GM21390 (cell line): ENCODE measurements around the gene NID1.
A peak's percentile ranks its signal among the peaks of the same experiment; 100 is the strongest.

ENCODE experiments used
- ATAC-seq: cut with Tn5 transposase; IDR thresholded peaks from one replicate; pipeline ENCODE4 v1.9.1; 2021; ENCODE audit not compliant: unreplicated experiment

The NID1 gene, protein sequence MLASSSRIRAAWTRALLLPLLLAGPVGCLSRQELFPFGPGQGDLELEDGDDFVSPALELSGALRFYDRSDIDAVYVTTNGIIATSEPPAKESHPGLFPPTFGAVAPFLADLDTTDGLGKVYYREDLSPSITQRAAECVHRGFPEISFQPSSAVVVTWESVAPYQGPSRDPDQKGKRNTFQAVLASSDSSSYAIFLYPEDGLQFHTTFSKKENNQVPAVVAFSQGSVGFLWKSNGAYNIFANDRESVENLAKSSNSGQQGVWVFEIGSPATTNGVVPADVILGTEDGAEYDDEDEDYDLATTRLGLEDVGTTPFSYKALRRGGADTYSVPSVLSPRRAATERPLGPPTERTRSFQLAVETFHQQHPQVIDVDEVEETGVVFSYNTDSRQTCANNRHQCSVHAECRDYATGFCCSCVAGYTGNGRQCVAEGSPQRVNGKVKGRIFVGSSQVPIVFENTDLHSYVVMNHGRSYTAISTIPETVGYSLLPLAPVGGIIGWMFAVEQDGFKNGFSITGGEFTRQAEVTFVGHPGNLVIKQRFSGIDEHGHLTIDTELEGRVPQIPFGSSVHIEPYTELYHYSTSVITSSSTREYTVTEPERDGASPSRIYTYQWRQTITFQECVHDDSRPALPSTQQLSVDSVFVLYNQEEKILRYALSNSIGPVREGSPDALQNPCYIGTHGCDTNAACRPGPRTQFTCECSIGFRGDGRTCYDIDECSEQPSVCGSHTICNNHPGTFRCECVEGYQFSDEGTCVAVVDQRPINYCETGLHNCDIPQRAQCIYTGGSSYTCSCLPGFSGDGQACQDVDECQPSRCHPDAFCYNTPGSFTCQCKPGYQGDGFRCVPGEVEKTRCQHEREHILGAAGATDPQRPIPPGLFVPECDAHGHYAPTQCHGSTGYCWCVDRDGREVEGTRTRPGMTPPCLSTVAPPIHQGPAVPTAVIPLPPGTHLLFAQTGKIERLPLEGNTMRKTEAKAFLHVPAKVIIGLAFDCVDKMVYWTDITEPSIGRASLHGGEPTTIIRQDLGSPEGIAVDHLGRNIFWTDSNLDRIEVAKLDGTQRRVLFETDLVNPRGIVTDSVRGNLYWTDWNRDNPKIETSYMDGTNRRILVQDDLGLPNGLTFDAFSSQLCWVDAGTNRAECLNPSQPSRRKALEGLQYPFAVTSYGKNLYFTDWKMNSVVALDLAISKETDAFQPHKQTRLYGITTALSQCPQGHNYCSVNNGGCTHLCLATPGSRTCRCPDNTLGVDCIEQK

GRCh38 chr1:236064674-236065508 is at the start of gene NID1:
Gene NID1 (minus strand): TSS chr1:236065090. CDS start chr1:236065079, 11 bp downstream.
- peak; percentile 26 for ATAC-seq

GRCh38 chr1:236114076-236114747 is 49.3 kb upstream of the NID1 start:
- no peak for ATAC-seq

DNA sequence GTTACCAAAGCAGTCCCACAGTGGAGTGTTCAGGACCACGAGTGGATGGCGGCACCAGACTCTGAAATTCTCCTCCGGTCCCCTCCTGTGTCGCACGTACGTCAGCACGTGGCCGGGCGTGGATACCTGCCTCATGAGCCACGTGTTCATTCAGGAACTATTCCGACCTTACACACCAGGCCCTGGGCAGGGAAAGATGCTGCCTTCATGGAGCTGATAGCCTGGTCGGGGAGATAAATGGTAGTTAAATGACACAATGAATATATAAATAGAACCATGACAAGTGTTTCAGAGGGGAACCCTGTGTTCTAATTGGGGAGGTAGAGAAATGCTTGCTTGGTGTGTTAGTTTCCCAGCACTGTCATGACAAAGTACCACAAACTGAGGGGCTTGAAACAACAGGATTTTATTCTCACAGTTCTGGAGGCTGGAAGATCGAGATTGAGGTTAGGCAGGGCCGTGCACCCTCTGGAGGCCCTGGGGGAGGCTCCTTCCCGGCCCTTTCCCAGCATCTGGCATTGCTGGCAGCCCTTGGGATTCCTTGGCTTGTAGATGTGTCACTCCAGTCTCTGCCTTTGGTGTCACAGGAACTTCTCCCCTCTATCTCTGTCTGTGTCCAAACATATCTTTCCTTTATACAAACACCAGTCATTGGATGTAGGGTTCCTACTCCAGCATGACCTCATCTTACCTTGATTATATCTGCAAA is 48.6 kb upstream of the NID1 start:
- no peak for ATAC-seq

GRCh38 chr1:236112332-236112627 is 47.4 kb upstream of the NID1 start:
- no peak for ATAC-seq

DNA sequence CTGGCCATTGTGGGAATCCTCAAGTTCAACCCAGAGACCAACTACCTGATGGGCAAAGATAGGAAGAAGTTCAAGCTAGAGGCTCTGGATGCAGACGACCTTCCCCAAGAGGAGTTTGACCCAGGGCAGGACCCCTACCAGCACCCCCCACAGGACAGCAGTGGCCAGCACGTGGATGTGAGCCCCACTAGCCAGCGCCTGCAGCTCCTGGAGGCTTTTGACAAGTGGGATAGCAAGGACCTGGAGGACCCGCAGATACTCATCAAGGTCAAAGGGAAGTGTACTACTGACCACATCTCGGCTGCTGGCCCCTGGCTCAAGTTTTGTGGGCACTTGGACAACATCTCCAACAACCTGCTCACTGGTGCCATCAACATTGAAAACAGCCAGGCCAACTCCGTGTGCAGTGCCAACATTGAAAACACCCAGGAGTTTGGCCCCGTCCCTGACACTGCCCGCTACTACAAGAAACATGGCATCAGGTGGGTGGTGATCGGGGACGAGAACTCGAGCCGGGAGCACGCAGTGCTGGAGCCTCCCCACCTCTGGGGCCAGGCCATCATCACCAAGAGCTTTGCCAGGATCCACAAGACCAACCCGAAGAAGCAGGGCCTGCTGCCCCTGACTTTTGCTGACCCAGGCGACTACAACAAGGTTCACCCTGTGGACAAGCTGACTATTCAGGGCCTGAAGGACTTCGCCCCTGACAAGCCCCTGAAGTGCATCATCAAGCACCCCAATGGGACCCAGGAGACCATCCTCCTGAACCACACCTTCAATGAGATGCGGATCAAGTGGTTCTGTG is 46.8 kb upstream of the NID1 start:
- ATAC-seq, result no peak

DNA sequence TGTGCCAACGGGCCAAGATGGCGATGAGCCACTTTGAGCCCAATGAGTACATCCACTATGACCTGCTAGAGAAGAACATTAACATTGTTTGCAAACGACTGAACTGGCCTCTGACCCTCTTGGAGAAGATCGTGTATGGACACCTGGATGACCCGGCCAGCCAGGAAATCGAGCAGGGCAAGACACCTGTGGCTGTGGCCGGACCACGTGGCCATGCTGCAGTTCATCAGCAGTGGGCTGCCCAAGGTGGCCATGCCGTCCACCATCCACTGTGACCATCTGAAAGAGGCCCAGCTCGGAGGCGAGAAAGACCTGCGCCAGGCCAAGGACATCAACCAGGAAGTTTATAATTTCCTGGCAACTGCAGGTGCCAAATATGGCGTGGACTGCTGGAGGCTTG is 45.2 kb upstream of the NID1 start:
- no peak for ATAC-seq

DNA sequence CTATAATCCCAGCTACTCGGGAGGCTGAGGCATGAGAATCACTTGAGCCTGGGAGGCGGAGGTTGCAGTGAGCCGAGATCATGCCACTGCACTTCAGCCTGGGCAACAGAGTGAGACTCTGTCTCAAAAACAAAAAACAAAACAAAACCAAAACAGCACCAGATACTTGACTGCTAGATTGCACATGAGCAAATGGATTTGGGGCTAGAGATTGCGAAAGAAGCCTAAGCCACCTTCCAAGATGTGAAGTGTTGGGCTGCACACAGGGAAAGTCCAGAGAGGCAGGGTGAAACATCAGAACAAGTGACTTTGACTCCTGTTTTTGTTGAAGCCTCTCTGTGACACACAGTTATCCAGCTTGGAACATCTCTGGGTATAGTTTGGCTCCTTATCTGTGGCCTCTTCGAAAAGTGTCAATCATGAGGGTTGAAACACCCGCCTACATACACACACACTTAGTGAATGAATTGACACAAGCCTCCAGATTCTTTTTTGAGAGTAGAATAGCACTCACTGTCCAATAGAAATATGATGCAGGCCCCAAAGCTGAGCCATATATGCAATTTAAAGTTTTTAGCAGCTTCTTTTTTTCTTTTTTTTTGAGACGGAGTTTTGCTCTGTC is 43.2 kb upstream of the NID1 start:
- no peak for ATAC-seq

DNA sequence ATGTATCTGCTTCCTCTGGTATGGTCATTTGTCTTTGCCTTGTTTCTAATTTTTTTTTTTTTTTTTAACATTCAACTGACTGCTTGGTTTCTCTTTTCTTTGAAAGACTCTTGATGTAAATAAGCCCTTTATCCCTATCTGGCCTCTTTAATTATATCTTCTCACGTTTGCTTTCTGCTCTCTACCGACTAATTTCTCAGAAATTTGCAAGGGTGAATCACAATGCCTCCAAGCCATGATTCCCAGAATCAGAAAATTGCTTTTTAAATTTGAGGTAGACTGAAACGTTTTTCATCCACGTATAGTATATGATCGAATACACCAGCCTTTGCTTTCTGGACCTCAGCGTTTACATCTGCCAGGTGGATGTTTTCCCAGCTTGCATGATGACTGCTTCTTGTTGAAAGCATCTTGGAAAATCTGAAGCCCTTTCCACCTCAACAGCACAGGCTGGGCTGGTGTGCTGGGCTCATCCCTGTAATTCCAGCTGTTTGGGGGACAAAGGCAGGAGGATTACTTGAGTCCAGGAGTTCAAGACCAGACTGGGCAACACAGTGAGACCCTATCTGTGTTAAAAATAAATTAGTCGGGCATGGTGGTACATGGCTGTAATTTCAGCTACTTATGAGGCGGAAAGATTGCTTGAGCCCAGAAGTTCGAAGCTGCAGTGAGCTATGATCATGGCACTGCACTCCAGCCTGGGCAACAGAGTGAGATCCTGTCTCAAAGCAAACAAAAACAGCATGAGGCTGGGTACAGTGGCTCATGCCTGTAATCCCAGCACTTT is 42.4 kb upstream of the NID1 start:
- no peak for ATAC-seq

DNA sequence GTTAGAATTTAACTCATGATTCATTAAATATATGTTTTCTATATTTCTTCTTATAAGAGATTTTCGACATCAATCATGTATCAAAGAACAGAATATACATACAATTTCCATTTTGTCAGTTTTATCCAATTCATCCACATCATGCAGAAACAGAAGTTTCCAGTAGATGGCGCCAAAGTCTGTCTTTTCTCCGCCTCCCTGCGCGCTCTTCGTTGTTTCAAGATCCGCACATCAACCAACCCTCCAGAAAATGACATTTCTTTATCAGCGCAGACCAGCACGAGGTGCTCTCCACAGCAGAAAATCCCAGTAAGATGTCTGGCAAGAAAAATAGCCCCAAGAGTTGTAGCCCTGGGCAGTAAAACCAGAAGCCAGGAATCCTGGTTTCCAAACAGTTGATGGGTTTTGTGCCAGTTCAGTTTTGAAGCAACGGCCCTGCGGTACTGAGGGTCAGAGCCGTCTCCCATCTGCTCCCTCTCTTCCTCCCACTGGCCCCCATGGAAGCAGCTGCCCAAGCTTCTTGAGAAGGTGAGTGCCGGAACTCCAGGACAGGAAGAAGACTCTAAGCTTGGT is 38.8 kb upstream of the NID1 start:
- no peak for ATAC-seq

DNA sequence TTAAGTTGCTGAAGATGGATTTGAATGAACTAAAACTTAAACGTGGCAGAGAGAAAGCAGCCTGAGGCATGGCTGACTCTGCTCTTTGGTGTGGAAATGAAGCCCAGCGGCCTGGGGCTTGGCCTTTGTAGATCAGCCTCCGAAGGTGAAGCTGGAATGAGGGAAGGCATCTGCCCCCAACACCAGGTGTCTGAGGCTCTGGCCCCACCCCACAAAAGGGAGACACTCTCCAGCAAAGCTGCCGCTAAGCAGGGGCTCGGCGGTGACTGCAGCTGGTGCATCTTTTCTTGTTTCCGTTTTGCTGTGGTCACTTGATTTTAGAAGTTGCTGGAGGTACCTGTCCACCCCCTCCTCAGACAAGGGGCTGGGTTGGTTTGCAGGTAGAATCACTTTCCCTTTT is 38.2 kb upstream of the NID1 start:
- no peak for ATAC-seq

- no peak for ATAC-seq
Measured at GRCh38 chr1:236102611-236103010, 37.7 kb upstream of the NID1 start.

- ATAC-seq, result no peak
Measured at GRCh38 chr1:236101233-236102200, 36.6 kb upstream of the NID1 start.

GRCh38 chr1:236100799-236101198 is 35.9 kb upstream of the NID1 start:
- ATAC-seq, result no peak

- no peak for ATAC-seq
Measured at GRCh38 chr1:236099355-236099974, 34.6 kb upstream of the NID1 start.

DNA sequence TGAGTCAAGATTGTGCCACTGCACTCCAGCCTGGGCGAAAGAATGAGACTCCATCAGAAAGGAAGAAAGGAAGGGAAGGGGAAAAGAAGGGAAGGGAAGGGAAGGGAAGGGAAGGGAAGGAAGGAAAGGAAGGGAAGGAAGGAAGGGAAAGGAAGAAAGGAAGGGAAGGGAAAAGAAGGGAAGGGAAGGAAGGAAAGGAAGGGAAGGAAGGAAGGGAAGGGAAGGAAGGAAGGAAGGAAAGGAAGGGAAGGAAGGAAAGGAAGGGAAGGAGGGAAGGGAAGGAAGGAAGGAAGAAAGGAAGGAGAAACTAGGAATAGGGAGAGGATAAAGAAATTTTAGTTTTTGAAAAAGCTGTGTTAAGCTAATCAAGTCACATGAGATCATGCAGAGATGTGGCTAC is 33.4 kb upstream of the NID1 start:
- no peak for ATAC-seq
